HepG2 (cell line): ENCODE measurements around the gene ESYT1. TPM values are rescaled to one million over a fixed set of nuclear protein-coding genes. Genes with fewer than 3 reads are reported as not detected.

Experiments
- ARID4A ChIP-seq: sonication (generic); formaldehyde crosslinking; IDR thresholded peaks from 2 replicates; pipeline ENCODE4 v1.5.0; 2020; ENCODE audit warnings: mild to moderate bottlenecking, missing genetic modification reagents, borderline replicate concordance
- CAMTA2 ChIP-seq: sonication (generic); formaldehyde crosslinking; IDR thresholded peaks from 2 replicates; pipeline ENCODE4 v1.4.0; 2020; ENCODE audit warnings: mild to moderate bottlenecking, missing genetic modification reagents, borderline replicate concordance
- DZIP1 ChIP-seq: sonication (generic); formaldehyde crosslinking; IDR thresholded peaks from 2 replicates; pipeline ENCODE4 v1.5.0; 2020; ENCODE audit warnings: mild to moderate bottlenecking, missing genetic modification reagents
- ETV5 ChIP-seq: IDR thresholded peaks from 2 replicates; pipeline ENCODE4 v1.6.1; 2018; ENCODE audit warnings: missing biosample characterization, missing genetic modification reagents, inconsistent platforms, borderline replicate concordance
- HHEX ChIP-seq: IDR thresholded peaks from 2 replicates; pipeline ENCODE4 v1.6.1; 2016; ENCODE audit warnings: control low read depth
- HNF4G ChIP-seq, 2 experiments: sonication (generic) in 1 of 2; formaldehyde crosslinking in 1 of 2; IDR thresholded peaks; 2 replicates each; pipeline versions ENCODE4 v1.4.0 to v1.6.1; 2011 to 2020; ENCODE audit warnings: borderline replicate concordance in 2 of 2, low read depth in 2 of 2, mild to moderate bottlenecking in 2 of 2, low read length in 1 of 2, missing genetic modification reagents in 1 of 2, moderate library complexity in 1 of 2
- PRDM15 ChIP-seq: sonication (generic); formaldehyde crosslinking; IDR thresholded peaks from 2 replicates; pipeline ENCODE4 v1.4.0; 2020; ENCODE audit warnings: missing genetic modification reagents
- ZKSCAN8 ChIP-seq: IDR thresholded peaks from 2 replicates; pipeline ENCODE4 v1.6.1; 2016; ENCODE audit warnings: borderline replicate concordance, missing genetic modification reagents, missing compliant biosample characterization
- ZMYM4 ChIP-seq: sonication (generic); formaldehyde crosslinking; IDR thresholded peaks from 2 replicates; pipeline ENCODE4 v1.8.1; 2023; ENCODE audit warnings: mild to moderate bottlenecking, missing genetic modification reagents
- ZNF10 ChIP-seq: sonication (generic); formaldehyde crosslinking; IDR thresholded peaks from 2 replicates; pipeline ENCODE4 v1.4.0; 2020; ENCODE audit warnings: mild to moderate bottlenecking, low read depth, missing genetic modification reagents, borderline replicate concordance
- ZNF296 ChIP-seq: sonication (generic); formaldehyde crosslinking; conservative IDR thresholded peaks from 2 replicates; pipeline ENCODE4 v1.5.0; 2020; ENCODE audit warnings: mild to moderate bottlenecking, missing genetic modification reagents
- ZNF501 ChIP-seq: sonication (generic); formaldehyde crosslinking; IDR thresholded peaks from 2 replicates; pipeline ENCODE4 v1.5.1; 2020; ENCODE audit warnings: mild to moderate bottlenecking, moderate library complexity, missing genetic modification reagents
- ZNF564 ChIP-seq: sonication (generic); formaldehyde crosslinking; IDR thresholded peaks from 2 replicates; pipeline ENCODE4 v1.8.1; 2023; ENCODE audit warnings: mild to moderate bottlenecking, missing genetic modification reagents
- ZNF749 ChIP-seq: sonication (generic); formaldehyde crosslinking; IDR thresholded peaks from 2 replicates; pipeline ENCODE4 v1.8.0; 2022; ENCODE audit warnings: mild to moderate bottlenecking, missing genetic modification reagents, moderate library complexity, borderline replicate concordance
- ZNF772 ChIP-seq: sonication (generic); formaldehyde crosslinking; IDR thresholded peaks from 2 replicates; pipeline ENCODE4 v1.5.0; 2020; ENCODE audit warnings: mild to moderate bottlenecking, missing genetic modification reagents
- ZNF777 ChIP-seq: sonication (generic); formaldehyde crosslinking; IDR thresholded peaks from 2 replicates; pipeline ENCODE4 v1.4.0; 2020; ENCODE audit warnings: missing genetic modification reagents
- polyA plus RNA-seq, 8 experiments: library from polyadenylated mRNA; depleted of rRNA in 3 of 8; stranded (reverse) in 7 of 8; unstranded in 1 of 8; fragments of >200 nt; fragmentation: Illumina TruSeq in 4 of 8; extraction: Trizol in 4 of 8; gene quantifications; 2 replicates each; pipeline versions ENCODE4 v1.2.1 to v1.2.3, GENCODE V29; 2011 to 2016; ENCODE audit warnings: low read depth in 4 of 8, missing spikeins in 1 of 8, mixed read lengths in 1 of 8; ENCODE audit not compliant: insufficient read depth in 1 of 8
- total RNA-seq, 5 experiments: library from RNA; depleted of rRNA; stranded (reverse); fragments of >200 nt; fragmentation: Illumina TruSeq; extraction: Trizol; gene quantifications; 2 replicates each; pipeline ENCODE4 v1.2.3, GENCODE V29; 2016; ENCODE audit warnings: low read depth in 1 of 5

ESYT1 gene
- total and polyA plus RNA-seq, 2 of the 13 experiments (the other 11 are each of a cell fraction or from before 2014, with no cell fraction given) = 66.9 to 71.0 TPM

- TF ChIP-seq HNF4G (IDR thresholded peaks at IDR 0.05; ENCODE audit: borderline replicate concordance, low read depth, low read length) (no peak), HNF4G (CRISPR knock-in tag; IDR thresholded peaks at IDR 0.05; ENCODE audit: borderline replicate concordance, low read depth) (no peak; the same call in 1 of the 2 replicates), ZNF749 (CRISPR knock-in tag) (peak; percentile 47; the same call in 1 of the 2 replicates), DZIP1 (CRISPR knock-in tag) (no peak), ZNF296 (CRISPR knock-in tag) (no peak), ZNF564 (CRISPR knock-in tag) (peak; percentile 80), HHEX (CRISPR knock-in tag) (no peak), CAMTA2 (CRISPR knock-in tag) (no peak), ZNF772 (CRISPR knock-in tag) (peak; percentile 83; the same call in 1 of the 2 replicates), ZKSCAN8 (CRISPR knock-in tag) (no peak), ETV5 (CRISPR knock-in tag) (no peak; the same call in 1 of the 2 replicates), PRDM15 (peak; percentile 79), ARID4A (CRISPR knock-in tag) (peak; percentile 59; the same call in 1 of the 2 replicates), ZMYM4 (no peak), ZNF777 (CRISPR knock-in tag) (no peak; the same call in 1 of the 2 replicates), ZNF501 (CRISPR knock-in tag) (peak; percentile 55), ZNF10 (CRISPR knock-in tag) (no peak)
Measured at GRCh38 chr12:56079723-56080555, 48.1 kb upstream of the ESYT1 start, which contains the start of gene ERBB3 (continued).
